ENCODE data around the gene GIGYF2.

DNA sequence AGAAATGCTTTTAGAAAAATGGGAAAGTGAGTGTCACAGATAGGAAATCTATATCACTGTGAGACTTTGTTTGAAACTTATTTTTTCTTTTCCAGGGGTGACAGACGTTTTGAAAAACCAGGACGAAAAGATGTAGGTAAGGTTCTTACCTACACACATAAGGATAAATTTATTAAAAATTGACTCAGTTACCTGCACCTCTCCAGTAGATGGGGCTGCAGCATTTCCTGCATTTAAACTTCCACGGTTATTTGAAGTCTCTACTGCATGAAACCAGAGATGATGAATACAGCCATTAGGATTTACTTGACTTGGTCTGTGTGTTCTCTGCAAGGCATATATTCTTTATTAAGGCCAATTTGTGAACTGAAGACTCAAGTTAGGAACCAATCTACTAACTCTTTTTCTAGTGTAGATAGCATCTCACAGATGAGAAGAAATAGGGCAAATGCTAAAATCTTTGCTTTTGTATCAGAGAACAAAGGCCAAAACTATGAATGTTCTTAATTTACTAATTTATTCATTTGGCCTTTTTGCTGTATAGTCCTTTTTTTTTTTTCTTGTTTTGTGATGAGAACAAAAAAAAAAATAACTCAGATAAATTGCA is 64.3 kb downstream of the GIGYF2 start:
- TF ChIP-seq CTCF (IDR thresholded peaks at IDR 0.05 in 2 of 3, conservative IDR thresholded peaks at IDR 0.05 in 1 of 3; ENCODE audit: borderline replicate concordance in 1 of 3, insufficient read depth in 1 of 3, low read depth in 2 of 3, low read length in 2 of 3) (peak; percentile 42 to 74 (median 63); a peak in 5 of 6 replicates), EZH2 (IDR thresholded peaks at IDR 0.05) (no peak), RAD21 (IDR thresholded peaks at IDR 0.05; ENCODE audit: low read depth) (peak; percentile 70), POLR2A (IDR thresholded peaks at IDR 0.05; ENCODE audit: borderline replicate concordance, extremely low read depth, insufficient read depth, insufficient read length) (no peak), TCF7L2 (IDR thresholded peaks at IDR 0.05; ENCODE audit: borderline replicate concordance, extremely low read depth, insufficient read depth, insufficient read length) (no peak), MAX (IDR thresholded peaks at IDR 0.05) (no peak), POLR2AphosphoS5 (IDR thresholded peaks at IDR 0.05; ENCODE audit: low read depth, low read length) (no peak), FOSL1 (IDR thresholded peaks at IDR 0.05; ENCODE audit: low read depth) (no peak), ZFX (IDR thresholded peaks at IDR 0.05) (no peak), YY1 (IDR thresholded peaks at IDR 0.05; ENCODE audit: extremely low read depth, insufficient replicate concordance, low read depth, low read length) (no peak), EZH2phosphoT487 (IDR thresholded peaks at IDR 0.05; ENCODE audit: borderline replicate concordance) (no peak)
- TF ChIP-seq, protein P1, sequence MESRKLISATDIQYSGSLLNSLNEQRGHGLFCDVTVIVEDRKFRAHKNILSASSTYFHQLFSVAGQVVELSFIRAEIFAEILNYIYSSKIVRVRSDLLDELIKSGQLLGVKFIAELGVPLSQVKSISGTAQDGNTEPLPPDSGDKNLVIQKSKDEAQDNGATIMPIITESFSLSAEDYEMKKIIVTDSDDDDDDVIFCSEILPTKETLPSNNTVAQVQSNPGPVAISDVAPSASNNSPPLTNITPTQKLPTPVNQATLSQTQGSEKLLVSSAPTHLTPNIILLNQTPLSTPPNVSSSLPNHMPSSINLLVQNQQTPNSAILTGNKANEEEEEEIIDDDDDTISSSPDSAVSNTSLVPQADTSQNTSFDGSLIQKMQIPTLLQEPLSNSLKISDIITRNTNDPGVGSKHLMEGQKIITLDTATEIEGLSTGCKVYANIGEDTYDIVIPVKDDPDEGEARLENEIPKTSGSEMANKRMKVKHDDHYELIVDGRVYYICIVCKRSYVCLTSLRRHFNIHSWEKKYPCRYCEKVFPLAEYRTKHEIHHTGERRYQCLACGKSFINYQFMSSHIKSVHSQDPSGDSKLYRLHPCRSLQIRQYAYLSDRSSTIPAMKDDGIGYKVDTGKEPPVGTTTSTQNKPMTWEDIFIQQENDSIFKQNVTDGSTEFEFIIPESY (IDR thresholded peaks at IDR 0.05; ENCODE audit: extremely low read depth, insufficient replicate concordance, low read length): no peak
- TF ChIP-seq, protein P2, sequence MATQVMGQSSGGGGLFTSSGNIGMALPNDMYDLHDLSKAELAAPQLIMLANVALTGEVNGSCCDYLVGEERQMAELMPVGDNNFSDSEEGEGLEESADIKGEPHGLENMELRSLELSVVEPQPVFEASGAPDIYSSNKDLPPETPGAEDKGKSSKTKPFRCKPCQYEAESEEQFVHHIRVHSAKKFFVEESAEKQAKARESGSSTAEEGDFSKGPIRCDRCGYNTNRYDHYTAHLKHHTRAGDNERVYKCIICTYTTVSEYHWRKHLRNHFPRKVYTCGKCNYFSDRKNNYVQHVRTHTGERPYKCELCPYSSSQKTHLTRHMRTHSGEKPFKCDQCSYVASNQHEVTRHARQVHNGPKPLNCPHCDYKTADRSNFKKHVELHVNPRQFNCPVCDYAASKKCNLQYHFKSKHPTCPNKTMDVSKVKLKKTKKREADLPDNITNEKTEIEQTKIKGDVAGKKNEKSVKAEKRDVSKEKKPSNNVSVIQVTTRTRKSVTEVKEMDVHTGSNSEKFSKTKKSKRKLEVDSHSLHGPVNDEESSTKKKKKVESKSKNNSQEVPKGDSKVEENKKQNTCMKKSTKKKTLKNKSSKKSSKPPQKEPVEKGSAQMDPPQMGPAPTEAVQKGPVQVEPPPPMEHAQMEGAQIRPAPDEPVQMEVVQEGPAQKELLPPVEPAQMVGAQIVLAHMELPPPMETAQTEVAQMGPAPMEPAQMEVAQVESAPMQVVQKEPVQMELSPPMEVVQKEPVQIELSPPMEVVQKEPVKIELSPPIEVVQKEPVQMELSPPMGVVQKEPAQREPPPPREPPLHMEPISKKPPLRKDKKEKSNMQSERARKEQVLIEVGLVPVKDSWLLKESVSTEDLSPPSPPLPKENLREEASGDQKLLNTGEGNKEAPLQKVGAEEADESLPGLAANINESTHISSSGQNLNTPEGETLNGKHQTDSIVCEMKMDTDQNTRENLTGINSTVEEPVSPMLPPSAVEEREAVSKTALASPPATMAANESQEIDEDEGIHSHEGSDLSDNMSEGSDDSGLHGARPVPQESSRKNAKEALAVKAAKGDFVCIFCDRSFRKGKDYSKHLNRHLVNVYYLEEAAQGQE (IDR thresholded peaks at IDR 0.05; ENCODE audit: low read depth): no peak
- TF ChIP-seq, protein P3, sequence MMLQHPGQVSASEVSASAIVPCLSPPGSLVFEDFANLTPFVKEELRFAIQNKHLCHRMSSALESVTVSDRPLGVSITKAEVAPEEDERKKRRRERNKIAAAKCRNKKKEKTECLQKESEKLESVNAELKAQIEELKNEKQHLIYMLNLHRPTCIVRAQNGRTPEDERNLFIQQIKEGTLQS (IDR thresholded peaks at IDR 0.05): no peak

Measured in HCT116 (cell line).